GM19193 (cell line): ENCODE data around the gene INCA1.
A peak's percentile ranks its signal among the peaks of the same experiment; 100 is the strongest.

ENCODE experiments used
- POLR2A ChIP-seq: IDR thresholded peaks from 4 replicates; pipeline ENCODE4 v1.6.1; 2011; ENCODE audit not compliant: insufficient read depth, insufficient read length; ENCODE audit errors: extremely low read depth

INCA1 gene

DNA sequence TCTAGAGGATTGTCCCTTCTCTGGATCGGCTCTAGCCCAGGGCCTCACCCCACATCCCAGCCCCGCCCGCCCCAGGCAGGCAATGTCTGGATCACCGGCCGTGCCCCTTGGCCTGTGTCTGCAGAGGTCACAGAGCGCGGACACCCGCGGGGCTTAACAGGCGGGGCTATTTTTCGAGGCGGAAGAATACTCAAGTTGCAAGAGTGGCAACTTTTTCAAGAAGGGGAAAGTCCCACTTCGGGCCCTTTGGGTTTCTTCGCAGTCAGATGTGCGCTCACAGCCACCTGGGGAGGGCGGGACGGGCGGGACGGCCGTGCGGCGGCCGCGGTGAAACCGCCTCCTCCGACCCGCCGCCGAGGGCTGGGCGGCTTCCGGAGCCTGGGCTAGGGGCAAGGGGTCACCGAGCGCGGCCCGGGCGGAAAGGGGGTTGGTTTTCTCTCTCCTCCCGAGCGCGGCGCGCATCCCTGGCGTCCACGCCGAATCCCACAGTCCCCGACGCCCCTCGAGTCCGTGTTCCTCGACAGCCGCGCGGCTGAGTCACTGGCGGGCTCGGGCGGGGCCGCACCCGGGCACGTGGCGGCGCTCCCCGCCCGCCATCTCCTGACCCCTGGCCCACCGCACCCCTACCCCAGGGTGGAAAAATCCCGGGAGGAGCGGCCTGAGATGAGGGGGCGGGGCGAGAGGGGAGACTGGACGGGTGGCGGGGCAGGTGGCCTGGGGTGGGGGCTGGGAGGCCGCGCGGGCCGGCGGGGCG, 47.8 kb downstream of the INCA1 start:
- TF ChIP-seq POLR2A = peak; percentile 53

DNA sequence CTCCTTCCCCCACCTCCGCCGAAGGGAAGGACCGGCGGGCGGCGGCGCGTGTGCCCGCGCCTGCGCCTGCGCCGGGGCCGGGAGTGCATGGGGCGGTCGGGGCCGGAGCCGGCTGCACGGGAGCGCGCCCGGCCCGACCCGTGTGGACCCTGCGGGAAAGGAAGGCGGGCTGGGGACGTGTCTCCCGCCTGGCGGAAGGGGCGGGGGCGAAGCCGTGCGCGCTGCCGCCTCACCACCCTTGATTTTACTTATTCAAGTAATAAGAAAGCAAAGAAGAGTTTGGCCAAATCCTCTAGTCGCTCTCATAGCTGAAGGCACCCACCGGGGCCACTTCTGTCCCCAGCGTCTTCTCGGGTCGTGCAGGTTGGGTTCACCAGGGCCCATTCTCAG, 48.4 kb downstream of the INCA1 start:
- TF ChIP-seq POLR2A = no peak

DNA sequence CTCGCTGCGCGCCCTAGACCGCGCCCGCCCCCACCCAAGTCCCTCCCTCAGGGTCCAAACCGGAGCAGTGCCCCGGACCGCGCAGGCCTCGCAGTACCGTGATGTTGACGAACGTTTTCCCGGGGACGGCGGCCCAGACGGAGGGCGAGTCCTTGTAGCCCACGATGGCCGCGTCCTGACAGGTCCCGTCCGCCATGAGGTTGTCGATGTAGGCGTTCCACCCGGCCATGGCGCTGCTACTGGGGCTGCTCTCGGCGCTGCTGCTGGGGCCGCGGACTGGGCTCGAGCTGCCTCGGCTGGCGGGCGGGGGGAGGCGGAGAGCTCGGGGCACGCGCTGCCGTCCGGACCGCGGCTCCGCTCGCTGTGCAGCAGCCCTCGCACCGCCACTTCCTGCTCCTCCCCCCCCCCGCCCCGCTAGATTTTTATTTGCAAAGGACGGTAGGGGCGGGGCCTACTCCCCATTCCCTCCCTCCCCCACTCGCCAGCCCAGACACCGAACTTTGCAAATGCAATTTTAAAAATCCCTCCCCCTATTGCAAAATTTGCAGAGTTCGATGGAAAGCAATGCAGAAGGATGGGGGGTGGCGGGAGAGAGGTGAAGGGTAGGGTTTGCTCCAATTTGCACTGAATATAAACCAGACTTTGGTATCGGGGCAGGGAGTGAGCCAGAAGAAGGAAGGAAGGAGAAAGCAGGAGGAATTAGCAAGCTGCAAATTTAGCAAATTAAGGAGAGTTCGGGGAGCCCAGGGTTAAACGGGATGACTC, 49.0 kb downstream of the INCA1 start, which contains the start of gene PFN1:
Gene PFN1 (minus strand): TSS at position 365 of the 765 bp plus-strand sequence. CDS start 136 bp downstream, at position 229.
- peak; percentile 98 for TF ChIP-seq POLR2A

DNA sequence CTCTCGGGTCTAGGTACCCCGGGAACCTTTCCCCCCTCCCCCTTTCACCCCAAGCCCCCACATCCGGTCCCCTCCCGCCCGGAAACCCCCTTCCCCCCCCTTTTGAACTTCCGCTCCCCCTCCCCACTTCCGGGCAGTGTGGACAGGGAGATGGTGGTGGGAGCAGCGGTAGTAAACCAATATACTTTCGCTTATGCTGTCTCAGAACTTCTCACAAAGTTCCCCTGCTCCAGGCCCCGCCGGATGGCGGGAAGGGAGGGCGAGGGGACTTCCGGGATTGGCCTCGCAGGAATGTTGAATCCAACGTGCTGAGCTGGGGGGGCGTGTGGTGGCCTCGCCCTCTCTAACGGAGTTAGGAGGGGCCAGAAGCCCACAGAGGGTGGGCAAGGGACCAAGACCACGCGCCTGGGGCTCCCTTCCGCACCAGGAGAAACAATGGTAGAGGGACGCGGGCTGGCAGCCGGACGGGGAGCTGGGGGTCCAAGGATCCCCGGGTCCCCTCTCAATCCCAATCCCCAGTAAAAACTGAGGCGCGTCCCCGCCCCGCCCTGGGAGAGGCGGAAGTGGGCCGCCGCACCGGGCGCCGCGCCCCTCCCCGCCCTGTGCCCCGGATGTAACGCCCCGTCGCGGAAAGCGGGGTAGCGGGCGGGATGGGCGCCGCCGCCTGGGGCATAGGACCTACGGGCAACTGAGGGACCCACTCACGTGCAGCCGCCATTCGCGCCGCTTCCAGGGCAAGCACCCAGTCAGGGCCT, 49.7 kb downstream of the INCA1 start:
- TF ChIP-seq POLR2A = no peak

DNA sequence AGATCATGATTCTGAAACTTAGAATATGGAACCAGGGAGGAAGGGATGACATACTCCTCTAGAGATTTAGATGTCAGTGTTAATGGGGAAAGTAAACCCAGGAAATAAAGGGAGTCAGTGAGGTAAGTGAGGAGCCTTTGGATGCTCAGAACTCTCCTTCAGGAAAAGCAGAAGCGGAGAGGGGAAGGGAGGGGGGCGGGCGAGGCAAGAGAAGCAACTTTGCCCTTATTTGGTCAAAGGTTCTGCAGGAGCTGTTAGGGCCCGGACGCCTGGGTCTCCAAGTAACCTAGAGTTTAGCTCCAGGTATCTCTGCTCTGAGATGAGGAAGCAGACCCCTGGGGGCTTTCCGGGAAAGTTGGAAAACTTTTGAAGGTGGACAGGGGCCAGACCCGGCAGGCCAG, 50.3 kb downstream of the INCA1 start:
- no peak for TF ChIP-seq POLR2A

DNA sequence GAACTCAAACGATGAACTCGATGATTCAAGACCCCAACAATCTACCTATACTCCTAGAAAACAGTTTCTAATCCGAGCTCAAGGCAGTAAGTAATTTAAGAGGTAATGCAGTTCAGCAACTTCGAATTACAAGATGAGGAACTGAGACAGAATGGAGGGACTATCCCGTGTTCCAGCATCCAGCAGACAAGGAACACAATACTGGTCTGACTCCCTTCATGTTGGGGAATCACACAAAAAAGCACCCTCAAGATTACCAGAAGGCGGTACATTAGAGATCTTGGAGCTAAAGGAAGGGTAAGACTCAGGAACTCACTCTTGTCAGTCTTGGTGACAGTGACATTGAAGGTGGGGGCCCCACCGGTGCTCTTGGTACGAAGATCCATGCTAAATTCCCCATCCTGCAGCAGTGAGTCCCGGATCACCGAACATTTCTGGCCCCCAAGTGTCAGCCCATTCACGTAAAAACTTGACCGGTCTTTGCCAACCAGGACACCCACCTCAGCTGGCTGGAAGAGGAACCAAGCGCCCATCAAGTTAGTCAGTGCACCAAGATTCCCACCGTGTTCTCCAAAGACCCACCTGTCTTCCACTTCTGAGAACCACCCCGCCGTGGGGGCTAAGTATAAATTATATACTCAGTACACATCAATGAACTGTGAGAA, 50.9 kb downstream of the INCA1 start:
- TF ChIP-seq POLR2A = no peak

DNA sequence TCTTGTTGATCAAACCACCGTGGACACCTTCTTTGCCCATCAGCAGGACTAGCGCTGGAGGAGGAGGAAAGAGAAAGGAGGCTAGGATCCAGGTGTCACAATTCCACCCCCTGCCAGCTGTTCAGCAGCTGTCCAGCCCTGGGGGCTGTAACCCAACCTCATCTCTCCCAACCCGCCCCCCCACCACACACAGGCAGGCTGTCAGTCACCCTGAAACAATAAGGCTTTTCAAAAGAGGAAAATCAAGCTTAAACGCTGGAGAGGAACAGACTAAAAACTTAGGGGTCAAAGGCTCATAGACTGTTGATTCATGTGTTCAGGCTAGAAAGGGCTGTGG, 51.4 kb downstream of the INCA1 start:
- no peak for TF ChIP-seq POLR2A

DNA sequence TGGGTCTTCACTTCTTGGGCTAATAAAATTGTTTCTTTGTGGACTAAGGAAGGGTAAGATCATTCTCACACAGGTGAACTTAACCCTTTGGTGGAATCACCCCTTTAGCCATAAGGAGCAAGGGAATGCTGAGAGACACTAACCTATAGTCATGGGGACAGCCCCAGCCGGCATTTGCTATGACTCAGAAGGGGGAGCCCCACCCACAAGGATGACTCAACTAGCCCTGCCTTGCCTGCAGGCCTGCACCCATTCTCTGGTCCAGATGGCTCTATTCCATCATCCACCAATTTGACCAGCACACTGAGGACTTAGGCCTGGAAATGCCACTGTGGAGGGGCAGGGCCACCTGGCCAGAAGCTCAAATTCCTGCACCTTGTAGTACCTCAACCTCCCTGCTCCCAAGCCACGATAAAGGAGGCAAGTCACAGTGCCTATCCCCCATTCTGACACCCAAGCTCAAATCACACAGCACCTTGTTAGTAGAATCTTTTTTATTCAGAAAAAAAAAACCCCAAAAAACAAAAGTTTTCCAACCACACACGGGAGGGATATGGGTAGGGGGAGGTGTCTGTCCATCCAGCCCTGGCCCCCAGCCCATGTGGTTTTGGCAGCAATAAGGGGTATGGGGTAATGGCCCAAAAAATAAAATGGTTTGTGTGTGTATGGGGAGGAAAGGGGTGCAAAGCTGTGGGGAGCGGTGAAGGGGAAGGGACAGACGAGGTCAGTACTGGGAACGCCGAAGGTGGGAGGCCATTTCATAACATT, 52.0 kb downstream of the INCA1 start:
- peak; percentile 68 for TF ChIP-seq POLR2A

DNA sequence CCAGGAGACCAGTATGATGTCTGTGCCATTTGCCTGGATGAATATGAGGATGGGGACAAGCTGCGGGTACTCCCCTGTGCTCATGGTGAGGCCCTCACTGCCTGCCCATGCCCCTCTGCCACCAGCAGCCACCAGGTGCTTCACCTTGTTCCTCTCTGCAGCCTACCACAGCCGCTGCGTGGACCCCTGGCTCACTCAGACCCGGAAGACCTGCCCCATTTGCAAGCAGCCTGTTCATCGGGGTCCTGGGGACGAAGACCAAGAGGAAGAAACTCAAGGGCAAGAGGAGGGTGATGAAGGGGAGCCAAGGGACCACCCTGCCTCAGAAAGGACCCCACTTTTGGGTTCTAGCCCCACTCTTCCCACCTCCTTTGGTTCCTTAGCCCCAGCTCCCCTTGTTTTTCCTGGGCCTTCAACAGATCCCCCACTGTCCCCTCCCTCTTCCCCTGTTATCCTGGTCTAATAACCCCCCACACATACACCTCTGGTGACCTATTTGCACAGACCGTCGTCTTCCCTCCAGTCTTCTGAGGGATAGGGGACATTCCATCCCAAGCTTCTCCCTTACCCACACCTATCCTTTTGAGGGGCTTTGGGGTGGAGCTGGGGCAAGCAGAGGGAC, 52.7 kb downstream of the INCA1 start:
- TF ChIP-seq POLR2A = peak; percentile 79

DNA sequence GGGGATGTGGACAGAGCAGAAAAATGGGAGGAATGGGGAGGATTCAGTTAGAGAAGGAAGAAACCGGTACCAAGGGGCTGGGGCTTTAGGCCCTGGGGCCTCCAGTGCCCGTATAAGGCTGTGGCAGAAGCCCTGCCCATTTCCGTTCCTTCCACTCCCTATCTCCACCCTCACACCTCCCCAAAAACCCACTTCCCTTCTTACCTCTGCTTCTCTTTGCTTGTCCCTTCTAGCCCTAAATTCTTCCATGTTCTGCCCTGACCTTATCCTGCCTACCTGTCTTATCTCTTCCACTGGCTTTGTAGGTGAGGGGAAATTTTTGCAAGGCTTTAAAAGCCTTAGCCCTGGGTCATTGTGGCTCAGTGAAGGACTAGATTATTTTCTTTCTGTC, 53.2 kb downstream of the INCA1 start:
- peak; percentile 36 for TF ChIP-seq POLR2A

DNA sequence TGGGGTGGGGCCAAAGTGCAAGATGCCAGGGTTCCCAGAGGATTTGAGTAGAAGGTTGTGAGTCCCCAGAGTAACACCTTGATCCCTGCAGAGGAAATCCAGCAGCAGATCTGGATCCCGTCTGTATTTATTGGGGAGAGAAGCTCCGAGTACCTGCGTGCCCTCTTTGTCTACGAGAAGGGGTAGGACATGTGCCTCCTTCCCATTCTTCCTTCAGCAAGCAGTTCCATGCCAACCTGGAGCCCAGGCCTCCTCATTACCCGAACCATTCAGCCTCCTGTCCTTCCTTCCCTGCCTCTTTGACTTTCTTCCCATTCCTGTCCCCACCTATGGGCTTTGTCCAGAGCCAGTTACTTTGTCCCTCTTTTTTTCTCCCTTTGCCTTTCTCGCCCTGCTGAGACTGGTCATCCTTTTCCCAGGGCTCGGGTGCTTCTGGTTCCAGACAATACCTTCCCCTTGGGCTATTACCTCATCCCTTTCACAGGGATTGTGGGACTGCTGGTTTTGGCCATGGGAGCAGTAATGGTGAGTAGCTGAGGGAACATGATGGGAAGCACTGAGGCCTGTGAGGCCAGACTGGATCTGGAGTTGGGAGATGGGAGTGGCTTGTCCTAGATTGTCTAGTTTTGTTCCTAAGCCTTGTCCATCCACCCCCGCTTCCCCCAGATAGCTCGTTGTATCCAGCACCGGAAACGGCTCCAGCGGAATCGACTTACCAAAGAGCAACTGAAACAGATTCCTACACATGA, 54.4 kb downstream of the INCA1 start:
- peak; percentile 29 for TF ChIP-seq POLR2A

DNA sequence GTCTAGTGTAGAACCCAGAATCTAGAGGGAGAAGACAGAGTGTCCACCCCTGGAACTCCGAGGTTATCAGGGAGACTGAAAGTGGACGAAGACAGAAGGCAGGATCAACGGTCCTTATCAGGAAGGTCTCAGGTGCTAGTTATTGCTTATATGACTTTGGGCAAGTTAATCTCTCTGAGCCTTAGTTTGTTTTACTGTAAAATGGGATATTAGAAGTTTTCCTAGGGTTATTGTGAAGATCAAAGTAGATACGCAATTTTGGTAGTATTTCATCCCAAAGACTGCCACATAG, 56.1 kb downstream of the INCA1 start:
- TF ChIP-seq POLR2A = no peak

DNA sequence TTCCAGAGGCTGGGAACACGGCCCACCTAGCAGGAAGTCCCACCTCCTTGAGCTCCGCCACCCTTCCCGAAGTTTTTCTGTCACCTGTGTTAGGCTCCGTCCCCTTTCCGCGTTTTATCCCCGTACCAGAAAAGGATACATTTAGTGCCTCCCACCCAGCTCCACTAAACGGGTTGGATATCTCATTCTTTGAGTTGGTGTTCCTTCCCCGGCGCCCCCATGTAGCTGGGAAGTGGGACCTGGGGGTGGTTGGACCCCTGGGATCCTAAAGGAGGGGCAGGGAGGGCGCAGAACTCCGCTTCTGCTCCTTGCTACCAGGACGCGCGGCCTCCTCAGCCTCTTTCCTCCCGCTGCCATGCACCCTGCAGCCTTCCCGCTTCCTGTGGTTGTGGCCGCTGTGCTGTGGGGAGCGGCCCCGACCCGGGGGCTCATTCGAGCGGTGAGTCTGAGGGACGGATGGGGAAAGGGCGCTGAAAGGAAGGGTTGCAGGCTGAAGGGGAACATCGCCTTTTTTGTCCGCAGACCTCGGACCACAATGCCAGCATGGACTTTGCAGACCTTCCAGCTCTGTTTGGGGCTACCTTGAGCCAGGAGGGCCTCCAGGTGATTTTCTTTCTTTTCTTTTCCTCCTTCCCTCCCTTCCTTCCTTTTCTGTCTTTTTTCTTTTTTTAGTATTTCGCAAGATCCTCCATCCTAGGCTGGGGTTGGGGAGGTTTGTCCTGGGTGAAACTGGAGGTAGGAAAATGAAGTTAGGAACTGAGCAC, 56.6 kb downstream of the INCA1 start:
- TF ChIP-seq POLR2A = peak; percentile 12
